Ovary (tissue), 3 donors: ENCODE measurements around the gene SIRT1.

Experiments used
- CTCF ChIP-seq, 3 donors: fragments of 450-650 bp in 2 of 3; fragments of 200-600 bp in 1 of 3; IDR thresholded peaks; one replicate each; pipeline versions ENCODE4 v1.5.1 to v1.8.0; 2016 to 2022; ENCODE audit warnings: antibody characterized with exemption in 3 of 3, mild to moderate bottlenecking in 1 of 3
- EP300 ChIP-seq: sonication (generic); formaldehyde crosslinking; IDR thresholded peaks from one replicate; pipeline ENCODE4 v1.6.1; 2017; ENCODE audit warnings: antibody characterized with exemption
- POLR2A ChIP-seq: fragments of 450-650 bp; IDR thresholded peaks from one replicate; pipeline ENCODE4 v1.6.1; 2017; ENCODE audit warnings: antibody characterized with exemption, mild to moderate bottlenecking, moderate library complexity
- donor health status: DM: no; HTN: no; CAD: no.

- TF ChIP-seq CTCF (IDR thresholded peaks at IDR 0.05) (no peak), POLR2A (no peak), EP300 (no peak)
Measured at GRCh38 chr10:67864607-67865371, 19.7 kb upstream of the SIRT1 start.
